Right lobe of liver (tissue), 6 donors: ENCODE data around the gene STK40. TPM values are rescaled to one million over a fixed set of nuclear protein-coding genes. Genes with fewer than 3 reads are reported as not detected.

Experiments used
- ATAC-seq, 4 donors: fragments of 200-7000 bp; cut with Tn5 transposase; one replicate each; pipeline ENCODE4 v1.9.1; 2020; ENCODE audit warnings: mild to moderate bottlenecking in 4 of 4, moderate library complexity in 4 of 4
- DNase-seq, 3 donors: peaks; one replicate each; pipeline ENCODE4 v3.0.0-alpha.2; 2020
- H3K27ac ChIP-seq, 3 donors: fragments of 200-600 bp; one replicate each; pipeline ENCODE4 v1.8.0; 2022
- H3K27me3 ChIP-seq, 2 donors: fragments of 200-600 bp; one replicate each; pipeline ENCODE4 v1.8.0; 2022
- H3K36me3 ChIP-seq, 4 donors: fragments of 200-600 bp; sonication (generic) in 1 of 4; one replicate each; pipeline versions ENCODE4 v1.5.1 to v1.8.0; 2017 to 2022; ENCODE audit warnings: control low read depth in 1 of 4
- H3K4me1 ChIP-seq, 4 donors: fragments of 200-600 bp; sonication (generic) in 1 of 4; one replicate each; pipeline versions ENCODE4 v1.5.1 to v1.8.0; 2017 to 2022; ENCODE audit warnings: control low read depth in 1 of 4
- H3K4me3 ChIP-seq, 3 donors: fragments of 200-600 bp; one replicate each; pipeline ENCODE4 v1.8.0; 2022
- H3K9me3 ChIP-seq, 4 donors: fragments of 200-600 bp; sonication (generic) in 1 of 4; one replicate each; pipeline versions ENCODE4 v1.5.1 to v1.8.0; 2017 to 2022; ENCODE audit warnings: control low read depth in 1 of 4
- POLR2A ChIP-seq: fragments of 450-650 bp; IDR thresholded peaks from one replicate; pipeline ENCODE4 v1.6.1; 2017; ENCODE audit warnings: antibody characterized with exemption, mild to moderate bottlenecking
- WGBS: methylation state at CpG from one replicate; pipeline ENCODE4 v1.1.6; 2018; ENCODE audit warnings: low coverage, low lambda C conversion rate; ENCODE audit not compliant: insufficient coverage; ENCODE audit errors: missing lambda C conversion rate; 5-methylcytosine and 5-hydroxymethylcytosine counted together
- intact Hi-C, 2 donors: fragments of 100-400 bp; cut with DNase I; formaldehyde crosslinking; loops; one replicate each; pipeline versions ENCODE4 v1.11.2 to v1.14.1; 2022
- total RNA-seq, 6 experiments: library from RNA; depleted of rRNA in 2 of 6; stranded (reverse); fragments of >200 nt in 2 of 6; fragmentation: NEBNext Ultra II Directional in 3 of 6; extraction: Animal tissue kit (Norgen Biotek cat#: 25700) in 3 of 6; gene quantifications; one replicate each; pipeline versions ENCODE4 v1.1.0 to v1.2.4, GENCODE V29; 2016 to 2023
- TF ChIP-seq, protein P1 (sequence below), 4 donors: fragments of 200-600 bp in 3 of 4; fragments of 450-650 bp in 1 of 4; IDR thresholded peaks; one replicate each; pipeline versions ENCODE4 v1.5.1 to v1.8.0; 2016 to 2022; ENCODE audit warnings: antibody characterized with exemption in 4 of 4, mild to moderate bottlenecking in 2 of 4
- donor health status: DM: no; HTN: yes; CAD: no.
- donor health status: DM: no; HTN: no; CAD: no.
- donor health status: DM: no; HTN: no; CAD: no.
- donor health status: DM: no; HTN: yes; CAD: no.
- donor health status: DM: no; HTN: yes; CAD: no.

The STK40 gene
- total RNA-seq, 6 experiments from 2014 or later: 22.7 to 45.5 (median 29.0) TPM

- ATAC-seq: no peak
- Histone ChIP-seq H3K27ac (no peak overlapping the region), H3K4me1 (peaks cover 0 to 5% (median 0%) of the 10 kb centered on the region in 4 donors), H3K27me3 (no peaks in the 10 kb centered on the region), H3K9me3 (no peaks in the 10 kb centered on the region), H3K36me3 (no peaks in the 10 kb centered on the region), H3K4me3 (no peak overlapping the region)
- 90% methylated on average over 14 of the region's 15 CpGs for WGBS
- TF ChIP-seq, protein P1, sequence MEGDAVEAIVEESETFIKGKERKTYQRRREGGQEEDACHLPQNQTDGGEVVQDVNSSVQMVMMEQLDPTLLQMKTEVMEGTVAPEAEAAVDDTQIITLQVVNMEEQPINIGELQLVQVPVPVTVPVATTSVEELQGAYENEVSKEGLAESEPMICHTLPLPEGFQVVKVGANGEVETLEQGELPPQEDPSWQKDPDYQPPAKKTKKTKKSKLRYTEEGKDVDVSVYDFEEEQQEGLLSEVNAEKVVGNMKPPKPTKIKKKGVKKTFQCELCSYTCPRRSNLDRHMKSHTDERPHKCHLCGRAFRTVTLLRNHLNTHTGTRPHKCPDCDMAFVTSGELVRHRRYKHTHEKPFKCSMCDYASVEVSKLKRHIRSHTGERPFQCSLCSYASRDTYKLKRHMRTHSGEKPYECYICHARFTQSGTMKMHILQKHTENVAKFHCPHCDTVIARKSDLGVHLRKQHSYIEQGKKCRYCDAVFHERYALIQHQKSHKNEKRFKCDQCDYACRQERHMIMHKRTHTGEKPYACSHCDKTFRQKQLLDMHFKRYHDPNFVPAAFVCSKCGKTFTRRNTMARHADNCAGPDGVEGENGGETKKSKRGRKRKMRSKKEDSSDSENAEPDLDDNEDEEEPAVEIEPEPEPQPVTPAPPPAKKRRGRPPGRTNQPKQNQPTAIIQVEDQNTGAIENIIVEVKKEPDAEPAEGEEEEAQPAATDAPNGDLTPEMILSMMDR (IDR thresholded peaks at IDR 0.05): no peak
- TF ChIP-seq POLR2A: no peak
- intact Hi-C loops: no loop called here
- DNase-seq: no peak
These were observed 54.8 kb downstream of the STK40 start for GRCh38 chr1:36330940-36331339.

GRCh38 chr1:36329817-36330216 is 55.9 kb downstream of the STK40 start:
- no peaks in the 10 kb centered on the region for H3K9me3 ChIP-seq
- ATAC-seq: no peak

DNA sequence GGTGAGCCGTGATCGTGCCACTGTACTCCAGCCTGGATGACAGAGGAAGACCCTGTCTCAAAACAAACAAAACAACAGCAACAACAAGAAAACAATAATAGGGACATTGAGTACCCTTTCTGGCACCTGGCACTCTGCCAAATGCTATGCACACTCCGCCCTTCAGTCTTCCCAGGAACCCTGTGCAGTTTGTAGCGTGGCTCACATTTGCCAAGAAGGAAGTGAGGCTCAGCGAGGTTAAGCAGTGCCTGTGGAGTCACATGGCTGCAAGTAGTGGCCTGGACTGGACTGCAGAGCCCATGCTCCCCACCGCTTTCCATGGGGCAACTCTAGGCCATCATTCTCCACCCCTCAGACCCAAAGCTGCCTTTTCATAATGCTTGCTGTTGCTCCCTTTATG is 57.0 kb downstream of the STK40 start:
- ATAC-seq: peak; percentile 67 to 80 (median 74)
- Histone ChIP-seq H3K4me1 (peaks cover 0 to 9% (median 4%) of the 10 kb centered on the region in 4 donors), H3K9me3 (no peaks in the 10 kb centered on the region), H3K27me3 (no peaks in the 10 kb centered on the region), H3K4me3 (no peak overlapping the region), H3K27ac (no peak overlapping the region), H3K36me3 (no peaks in the 10 kb centered on the region)
- WGBS: 49% methylated on average over 4 of the region's 6 CpGs
- intact Hi-C loops: no loop called here
- peak in 1 of 3 donors; percentile 62 for DNase-seq
- TF ChIP-seq, protein P1 (IDR thresholded peaks at IDR 0.05): no peak
- TF ChIP-seq POLR2A: no peak

More at GRCh38 chr1:36329817-36330216, 55.9 kb downstream of the STK40 start:
- intact Hi-C loops: no loop called here
- Histone ChIP-seq H3K27ac (no peak overlapping the region), H3K4me3 (no peak overlapping the region), H3K4me1 (peaks cover 0 to 5% (median 0%) of the 10 kb centered on the region in 4 donors), H3K36me3 (no peaks in the 10 kb centered on the region), H3K27me3 (no peaks in the 10 kb centered on the region)
- TF ChIP-seq POLR2A: no peak
- no CpG with 5 or more reads among the region's 9 CpGs for WGBS
- no peak for DNase-seq

- H3K27me3 ChIP-seq: no peaks in the 10 kb centered on the region
- no peaks in the 10 kb centered on the region for H3K36me3 ChIP-seq
- WGBS: 83% methylated on average over 3 of the region's 6 CpGs
- no peak for ATAC-seq
- TF ChIP-seq, protein P1 (IDR thresholded peaks at IDR 0.05): no peak
- TF ChIP-seq POLR2A: no peak
- H3K4me1 ChIP-seq: peaks cover 0 to 9% (median 4%) of the 10 kb centered on the region in 4 donors
- no peak for DNase-seq
- intact Hi-C loops: no loop called here
- H3K9me3 ChIP-seq: no peaks in the 10 kb centered on the region
- no peak overlapping the region for H3K4me3 ChIP-seq
- H3K27ac ChIP-seq: no peak overlapping the region
These were observed 57.6 kb downstream of the STK40 start for GRCh38 chr1:36328088-36328480.

- H3K36me3 ChIP-seq: no peaks in the 10 kb centered on the region
- DNase-seq: peak in 1 of 3 donors; percentile 48
- no peak for ATAC-seq
- TF ChIP-seq, protein P1 (IDR thresholded peaks at IDR 0.05): no peak
- TF ChIP-seq POLR2A: no peak
- 90% methylated on average over 2 of the region's 9 CpGs for WGBS
- no peak overlapping the region for H3K4me3 ChIP-seq
- intact Hi-C loops: no loop called here
- H3K27me3 ChIP-seq: no peaks in the 10 kb centered on the region
- H3K4me1 ChIP-seq: peaks cover 0 to 9% (median 4%) of the 10 kb centered on the region in 4 donors
- no peak overlapping the region for H3K27ac ChIP-seq
- H3K9me3 ChIP-seq: no peaks in the 10 kb centered on the region
These were observed 58.2 kb downstream of the STK40 start for GRCh38 chr1:36327421-36328087.
